Upper lobe of right lung (tissue), 1 donor: ENCODE measurements around the gene PBX1. TPM values are rescaled to one million over a fixed set of nuclear protein-coding genes. Genes with fewer than 3 reads are reported as not detected.

Experiments used
- ATAC-seq: fragments of 200-7000 bp; cut with Tn5 transposase; one replicate; pipeline ENCODE4 v1.9.1; 2020; ENCODE audit warnings: mild to moderate bottlenecking, moderate library complexity
- DNase-seq: peaks from one replicate; pipeline ENCODE4 v3.0.0-alpha.2; 2020
- H3K27ac ChIP-seq: fragments of 200-600 bp; one replicate; pipeline ENCODE4 v1.8.0; 2022
- H3K27me3 ChIP-seq: fragments of 200-600 bp; one replicate; pipeline ENCODE4 v1.8.0; 2022; ENCODE audit warnings: mild to moderate bottlenecking
- H3K36me3 ChIP-seq: fragments of 200-600 bp; one replicate; pipeline ENCODE4 v1.8.0; 2022
- H3K4me1 ChIP-seq: fragments of 200-600 bp; one replicate; pipeline ENCODE4 v1.8.0; 2022
- H3K4me3 ChIP-seq: fragments of 200-600 bp; one replicate; pipeline ENCODE4 v1.8.0; 2022; ENCODE audit warnings: mild to moderate bottlenecking
- H3K9me3 ChIP-seq: fragments of 200-600 bp; one replicate; pipeline ENCODE4 v1.8.0; 2022
- CTCF ChIP-seq: fragments of 200-600 bp; IDR thresholded peaks from one replicate; pipeline ENCODE4 v1.8.0; 2022; ENCODE audit warnings: antibody characterized with exemption
- intact Hi-C: fragments of 100-400 bp; cut with DNase I; formaldehyde crosslinking; loops from one replicate; pipeline ENCODE4 v1.11.0; 2022
- total RNA-seq: library from RNA; stranded (reverse); fragmentation: NEBNext Ultra II Directional; extraction: Animal tissue kit (Norgen Biotek cat#: 25700); gene quantifications from one replicate; pipeline ENCODE4 v1.2.1, GENCODE V29; 2021
- donor health status: DM: no; HTN: yes; CAD: no; lungs with severe emphysema.

Gene PBX1
- total RNA-seq, 1 donor from 2014 or later: 56.7 TPM

DNA sequence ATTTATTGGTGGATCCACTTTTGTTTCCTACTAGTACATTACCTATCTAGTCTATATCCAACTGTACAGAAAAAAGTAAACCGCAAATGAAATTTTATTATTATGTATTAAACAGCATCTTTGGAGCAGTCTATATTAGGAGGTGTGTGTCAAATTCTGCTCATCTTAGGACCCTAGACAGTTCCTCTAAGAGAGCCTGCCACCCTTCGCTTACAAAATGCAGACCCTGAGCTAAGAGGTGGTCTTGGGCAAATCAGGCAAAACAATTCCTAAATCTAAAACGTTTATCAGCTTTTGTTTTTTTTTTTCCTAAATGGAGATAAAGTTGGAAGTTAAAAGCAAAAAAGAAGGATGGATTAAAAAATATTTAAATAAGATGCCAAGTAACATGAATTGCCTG lies 85.3 kb downstream of the PBX1 start:
- intact Hi-C loops: no loop called here
- H3K27me3 ChIP-seq: no peaks in the 10 kb centered on the region
- no peak for ATAC-seq

GRCh38 chr1:164644774-164645644 lies 86.0 kb downstream of the PBX1 start:
- H3K4me1 ChIP-seq: peaks cover 17% of the 10 kb centered on the region
- DNase-seq (no peak), ATAC-seq (no peak)
- H3K36me3 ChIP-seq: no peaks in the 10 kb centered on the region
- H3K4me3 ChIP-seq: no peak overlapping the region
- intact Hi-C loops: no loop called here
- no peak overlapping the region for H3K27ac ChIP-seq
- TF ChIP-seq CTCF: no peak
- H3K9me3 ChIP-seq: no peaks in the 10 kb centered on the region
- no peaks in the 10 kb centered on the region for H3K27me3 ChIP-seq

More for the DNA sequence above, 85.3 kb downstream of the PBX1 start:
- H3K36me3 ChIP-seq: no peaks in the 10 kb centered on the region
- H3K9me3 ChIP-seq: no peaks in the 10 kb centered on the region
- TF ChIP-seq CTCF: no peak
- DNase-seq: no peak
- H3K27ac ChIP-seq: no peak overlapping the region
- H3K4me3 ChIP-seq: no peak overlapping the region
- H3K4me1 ChIP-seq: peaks cover 17% of the 10 kb centered on the region

DNA sequence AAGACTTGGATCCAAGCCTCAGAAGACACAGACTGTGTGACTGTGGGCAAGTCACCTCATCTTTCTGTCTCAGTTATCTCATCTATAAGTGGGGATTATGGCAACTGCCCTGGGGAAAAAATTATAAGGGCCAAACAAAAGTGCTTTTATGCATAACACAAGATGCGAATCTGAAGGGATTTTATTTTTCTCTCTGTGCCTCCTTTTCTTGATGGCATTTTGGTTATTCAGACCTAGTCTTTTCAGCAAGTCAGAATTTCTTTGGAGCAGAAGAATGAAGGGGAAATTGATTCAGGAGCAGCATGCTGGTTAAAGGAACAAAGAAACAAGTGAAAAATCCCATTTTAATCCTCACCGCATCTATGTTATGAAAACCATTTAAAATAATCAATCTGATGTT lies 86.9 kb downstream of the PBX1 start:
- Histone ChIP-seq H3K36me3 (no peaks in the 10 kb centered on the region), H3K27me3 (no peaks in the 10 kb centered on the region), H3K4me3 (no peak overlapping the region), H3K27ac (no peak overlapping the region), H3K9me3 (no peaks in the 10 kb centered on the region), H3K4me1 (peaks cover 13% of the 10 kb centered on the region)
- no peak for TF ChIP-seq CTCF
- intact Hi-C loops: no loop called here
- ATAC-seq (no peak), DNase-seq (no peak)

DNA sequence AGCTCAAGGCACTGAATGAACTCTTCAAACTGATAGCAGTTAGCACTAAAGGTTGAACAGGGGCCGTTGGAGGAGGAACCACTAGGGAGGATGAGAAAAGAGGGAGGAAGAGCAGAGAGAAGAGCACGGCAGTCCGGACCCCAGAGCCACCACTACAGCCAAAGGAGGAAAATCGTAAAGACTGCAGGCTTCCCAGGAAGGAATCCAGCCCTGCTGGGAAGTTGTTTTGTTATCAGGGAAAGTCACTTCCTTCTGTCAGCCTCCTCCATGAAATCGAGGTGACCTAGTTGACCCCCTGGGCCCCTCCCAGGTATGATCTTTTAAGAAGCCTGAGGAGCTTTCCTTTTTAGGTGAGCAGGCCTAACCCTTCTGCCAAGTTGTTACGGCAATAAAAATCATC lies 88.2 kb downstream of the PBX1 start:
- DNase-seq: no peak
- Histone ChIP-seq H3K36me3 (no peaks in the 10 kb centered on the region), H3K27ac (no peak overlapping the region), H3K4me3 (no peak overlapping the region), H3K27me3 (no peaks in the 10 kb centered on the region), H3K4me1 (peaks cover 7% of the 10 kb centered on the region), H3K9me3 (no peaks in the 10 kb centered on the region)
- no peak for ATAC-seq
- intact Hi-C loops: no loop called here
- no peak for TF ChIP-seq CTCF

GRCh38 chr1:164648636-164649035 lies 89.7 kb downstream of the PBX1 start:
- DNase-seq (no peak), ATAC-seq (no peak)
- no peaks in the 10 kb centered on the region for H3K27me3 ChIP-seq
- no peak for TF ChIP-seq CTCF
- peaks cover 7% of the 10 kb centered on the region for H3K4me1 ChIP-seq
- intact Hi-C loops: no loop called here
- H3K4me3 ChIP-seq: no peak overlapping the region
- H3K9me3 ChIP-seq: no peaks in the 10 kb centered on the region
- H3K36me3 ChIP-seq: no peaks in the 10 kb centered on the region
- H3K27ac ChIP-seq: no peak overlapping the region
